Measurements from ENCODE around the gene LAS1L.

DNA sequence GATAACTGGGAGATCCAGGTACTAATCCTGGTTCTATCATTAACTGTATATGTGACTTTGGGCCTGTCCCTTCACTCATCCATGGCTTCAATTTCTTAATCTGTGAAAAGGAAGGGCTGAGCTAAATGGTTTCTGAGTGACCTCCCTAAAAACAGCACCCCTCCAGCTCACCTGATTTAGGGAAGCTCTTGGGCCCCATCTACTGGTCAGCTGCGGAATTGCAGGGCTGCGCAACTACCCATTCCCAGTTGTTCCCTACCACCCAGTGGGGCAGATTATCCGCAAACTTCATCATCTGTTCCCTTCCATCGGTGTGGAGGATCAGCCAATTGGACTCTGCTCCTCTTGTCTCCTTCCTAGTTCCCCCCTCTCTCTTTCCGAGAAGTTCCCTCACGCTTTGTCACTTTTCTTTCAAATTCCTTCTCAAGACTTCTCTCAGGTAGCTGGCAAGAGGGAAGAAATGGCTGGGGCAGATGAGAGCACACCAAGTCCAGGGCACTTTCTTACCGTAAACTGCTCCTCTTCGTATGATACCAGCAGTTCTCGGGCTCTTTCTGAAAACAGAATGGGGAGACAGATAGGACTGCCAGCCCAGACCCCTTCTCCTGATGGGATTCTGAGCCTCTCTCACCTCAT, 5.8 kb downstream of the LAS1L start:
- TF ChIP-seq FOXM1 (IDR thresholded peaks at IDR 0.05; ENCODE audit: borderline replicate concordance) (no peak), FOXK2 (IDR thresholded peaks at IDR 0.05) (no peak), SP1 (IDR thresholded peaks at IDR 0.05) (no peak), TARDBP (IDR thresholded peaks at IDR 0.05) (no peak), ELF4 (IDR thresholded peaks at IDR 0.05) (no peak), FOXA1 (IDR thresholded peaks at IDR 0.05) (no peak), SUZ12 (IDR thresholded peaks at IDR 0.05) (no peak), LEF1 (IDR thresholded peaks at IDR 0.05; ENCODE audit: borderline replicate concordance) (no peak), NFRKB (IDR thresholded peaks at IDR 0.05) (no peak), ZNF384 (IDR thresholded peaks at IDR 0.05) (no peak)
- TF ChIP-seq, protein P1, sequence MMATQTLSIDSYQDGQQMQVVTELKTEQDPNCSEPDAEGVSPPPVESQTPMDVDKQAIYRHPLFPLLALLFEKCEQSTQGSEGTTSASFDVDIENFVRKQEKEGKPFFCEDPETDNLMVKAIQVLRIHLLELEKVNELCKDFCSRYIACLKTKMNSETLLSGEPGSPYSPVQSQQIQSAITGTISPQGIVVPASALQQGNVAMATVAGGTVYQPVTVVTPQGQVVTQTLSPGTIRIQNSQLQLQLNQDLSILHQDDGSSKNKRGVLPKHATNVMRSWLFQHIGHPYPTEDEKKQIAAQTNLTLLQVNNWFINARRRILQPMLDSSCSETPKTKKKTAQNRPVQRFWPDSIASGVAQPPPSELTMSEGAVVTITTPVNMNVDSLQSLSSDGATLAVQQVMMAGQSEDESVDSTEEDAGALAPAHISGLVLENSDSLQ (IDR thresholded peaks at IDR 0.05): no peak

Data from HEK293T (cell line).